ENCODE measurements around the gene SYDE2. TPM values are rescaled to one million over a fixed set of nuclear protein-coding genes. Genes with fewer than 3 reads are reported as not detected.
"Not testable (repeated sequence)": the region's sequence is repeated elsewhere in the genome, so short reads cannot be mapped to it uniquely, and the experiment has no call there.

SYDE2 gene, protein sequence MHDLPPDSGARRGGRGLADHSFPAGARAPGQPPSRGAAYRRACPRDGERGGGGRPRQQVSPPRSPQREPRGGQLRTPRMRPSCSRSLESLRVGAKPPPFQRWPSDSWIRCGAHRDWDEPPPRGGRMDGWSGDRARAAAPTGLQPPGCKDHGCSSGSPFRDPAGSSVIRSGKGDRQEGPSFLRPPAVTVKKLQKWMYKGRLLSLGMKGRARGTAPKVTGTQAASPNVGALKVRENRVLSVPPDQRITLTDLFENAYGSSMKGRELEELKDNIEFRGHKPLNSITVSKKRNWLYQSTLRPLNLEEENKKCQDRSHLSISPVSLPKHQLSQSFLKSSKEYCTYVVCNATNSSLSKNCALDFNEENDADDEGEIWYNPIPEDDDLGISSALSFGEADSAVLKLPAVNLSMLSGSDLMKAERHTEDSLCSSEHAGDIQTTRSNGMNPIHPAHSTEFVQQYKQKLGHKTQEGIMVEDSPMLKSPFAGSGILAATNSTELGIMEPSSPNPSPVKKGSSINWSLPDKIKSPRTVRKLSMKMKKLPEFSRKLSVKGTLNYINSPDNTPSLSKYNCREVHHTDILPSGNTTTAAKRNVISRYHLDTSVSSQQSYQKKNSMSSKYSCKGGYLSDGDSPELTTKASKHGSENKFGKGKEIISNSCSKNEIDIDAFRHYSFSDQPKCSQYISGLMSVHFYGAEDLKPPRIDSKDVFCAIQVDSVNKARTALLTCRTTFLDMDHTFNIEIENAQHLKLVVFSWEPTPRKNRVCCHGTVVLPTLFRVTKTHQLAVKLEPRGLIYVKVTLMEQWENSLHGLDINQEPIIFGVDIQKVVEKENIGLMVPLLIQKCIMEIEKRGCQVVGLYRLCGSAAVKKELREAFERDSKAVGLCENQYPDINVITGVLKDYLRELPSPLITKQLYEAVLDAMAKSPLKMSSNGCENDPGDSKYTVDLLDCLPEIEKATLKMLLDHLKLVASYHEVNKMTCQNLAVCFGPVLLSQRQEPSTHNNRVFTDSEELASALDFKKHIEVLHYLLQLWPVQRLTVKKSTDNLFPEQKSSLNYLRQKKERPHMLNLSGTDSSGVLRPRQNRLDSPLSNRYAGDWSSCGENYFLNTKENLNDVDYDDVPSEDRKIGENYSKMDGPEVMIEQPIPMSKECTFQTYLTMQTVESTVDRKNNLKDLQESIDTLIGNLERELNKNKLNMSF
- total RNA-seq, result under 1 TPM in 2 of 3 donors, not detected in 1; 0.11 to 0.35 TPM
- 1.6 TPM for total RNA-seq (2013)

GRCh38 chr1:85200463-85201339 is at the start of gene SYDE2:
Gene SYDE2, minus strand, starts transcription at chr1:85201016. Its CDS starts 20 bp downstream, at chr1:85200996.
- DNase-seq (peak; percentile 49 to 90), ATAC-seq (peak; percentile 77 to 86 (median 80))
- no peaks in the 10 kb centered on the region for H3K36me3 Mint-ChIP-seq
- TF ChIP-seq CTCF (IDR thresholded peaks at IDR 0.05), result no peak
- intact Hi-C loops (cut with micrococcal nuclease), result no loop called here
- peak within 1 kb of the TSS in 1 of 2 donors; percentile 72 for H3K27ac Mint-ChIP-seq
- H3K4me1 Mint-ChIP-seq, result peaks cover 7 to 15% of the 10 kb centered on the region in 2 donors
- WGBS (ENCODE audit: insufficient coverage), result under 1% methylated on average over 99 of the region's 99 CpGs
- H3K9me3 Mint-ChIP-seq, result no peaks in the 10 kb centered on the region
- Histone ChIP-seq H3K4me3 (ENCODE audit: low read length) (peak within 1 kb of the TSS; percentile 37), H3K36me3 (ENCODE audit: control insufficient read depth, insufficient read depth, low read length) (no peaks in the 10 kb centered on the region), H3K27me3 (ENCODE audit: control insufficient read depth, insufficient read depth, low read length) (peaks cover 30% of the 10 kb centered on the region), H3K4me1 (ENCODE audit: control insufficient read depth, insufficient read depth, low read length) (peaks cover 9% of the 10 kb centered on the region), H3K9me3 (ENCODE audit: control insufficient read depth, insufficient read depth, low read length) (no peaks in the 10 kb centered on the region), H3K27ac (ENCODE audit: low read length) (peak within 1 kb of the TSS; percentile 42)
- H3K27me3 Mint-ChIP-seq (ENCODE audit: low read depth in 2 of 2), result peaks cover 28 to 42% of the 10 kb centered on the region in 2 donors
- peak within 1 kb of the TSS; percentile 95 for H3K4me3 Mint-ChIP-seq

DNA sequence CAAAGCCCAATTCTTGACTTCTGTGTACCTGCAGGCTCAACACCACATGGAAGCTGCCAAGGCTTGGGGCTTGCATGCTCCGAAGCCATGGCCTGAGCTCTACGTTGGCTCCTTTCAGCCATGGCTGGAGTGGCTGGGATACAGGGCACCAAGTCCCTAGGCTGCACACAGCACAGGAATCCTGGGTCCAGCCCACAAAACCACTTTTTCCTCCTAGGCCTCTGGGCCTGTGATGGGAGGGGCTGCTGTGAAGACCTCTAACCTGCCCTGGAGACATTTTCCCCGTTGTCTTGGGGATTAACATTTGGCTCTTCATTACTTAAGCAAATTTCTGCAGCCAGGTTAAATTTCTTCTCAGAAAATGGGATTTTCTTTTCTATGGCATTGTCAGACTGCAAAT is 48.2 kb upstream of the SYDE2 start:
- 90% methylated on average over 3 of the region's 3 CpGs for WGBS (ENCODE audit: insufficient coverage)
- peaks cover 28% of the 10 kb centered on the region for H3K36me3 ChIP-seq (ENCODE audit: control insufficient read depth, insufficient read depth, low read length)
- H3K27ac ChIP-seq (ENCODE audit: low read length); H3K4me3 Mint-ChIP-seq; H3K27me3 ChIP-seq (ENCODE audit: control insufficient read depth, insufficient read depth, low read length); H3K4me1 ChIP-seq (ENCODE audit: control insufficient read depth, insufficient read depth, low read length); H3K9me3 Mint-ChIP-seq; DNase-seq; ATAC-seq; H3K36me3 Mint-ChIP-seq; H3K4me3 ChIP-seq (ENCODE audit: low read length); H3K9me3 ChIP-seq (ENCODE audit: control insufficient read depth, insufficient read depth, low read length); H3K27me3 Mint-ChIP-seq (ENCODE audit: low read depth in 2 of 2); intact Hi-C loops (cut with micrococcal nuclease): not testable (repeated sequence)
- Mint-ChIP-seq H3K4me1 (peaks cover 16 to 24% of the 10 kb centered on the region in 2 donors), H3K27ac (peak overlapping the region in 1 of 2 donors; percentile 41)

DNA sequence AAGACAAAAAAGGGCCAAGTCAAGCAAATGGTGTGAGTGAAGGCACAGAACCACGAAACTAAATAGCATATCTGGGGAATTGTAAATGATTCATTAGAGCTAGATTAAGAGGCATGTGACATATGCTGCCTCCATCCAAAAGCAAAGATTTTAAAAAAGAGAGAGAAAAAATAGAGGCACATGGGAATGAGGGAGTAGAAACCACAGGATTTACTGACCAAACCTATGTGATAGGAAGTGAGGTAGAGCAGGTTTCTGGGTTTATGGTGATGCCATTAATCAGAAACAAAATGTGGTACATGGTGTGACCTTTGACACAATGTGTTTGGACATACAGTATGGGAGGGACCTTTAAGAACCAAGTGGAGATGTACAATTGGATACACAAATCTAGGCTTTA is 45.1 kb upstream of the SYDE2 start:
- WGBS (ENCODE audit: insufficient coverage), result 83% methylated on average over 1 of the region's 1 CpG
- Mint-ChIP-seq H3K27me3 (ENCODE audit: low read depth in 2 of 2) (no peaks in the 10 kb centered on the region), H3K4me3 (no peak overlapping the region), H3K4me1 (peaks cover 6 to 12% of the 10 kb centered on the region in 2 donors), H3K9me3 (no peaks in the 10 kb centered on the region), H3K36me3 (peaks cover 5% of the 10 kb centered on the region), H3K27ac (no peak overlapping the region)
- ATAC-seq (no peak), DNase-seq (no peak)
- H3K9me3 ChIP-seq (ENCODE audit: control insufficient read depth, insufficient read depth, low read length), result no peaks in the 10 kb centered on the region
- no peaks in the 10 kb centered on the region for H3K27me3 ChIP-seq (ENCODE audit: control insufficient read depth, insufficient read depth, low read length)
- no peak for TF ChIP-seq CTCF (IDR thresholded peaks at IDR 0.05)
- intact Hi-C loops (cut with micrococcal nuclease), result no loop called here
- no peak overlapping the region for H3K27ac ChIP-seq (ENCODE audit: low read length)
- H3K36me3 ChIP-seq (ENCODE audit: control insufficient read depth, insufficient read depth, low read length), result peaks cover 4% of the 10 kb centered on the region
- no peaks in the 10 kb centered on the region for H3K4me1 ChIP-seq (ENCODE audit: control insufficient read depth, insufficient read depth, low read length)
- no peak overlapping the region for H3K4me3 ChIP-seq (ENCODE audit: low read length)
